Esophagus squamous epithelium (tissue), 5 donors: ENCODE measurements around the gene RALGPS1. TPM values are rescaled to one million over a fixed set of nuclear protein-coding genes. Genes with fewer than 3 reads are reported as not detected.

Experiments used
- DNase-seq: peaks from one replicate; lab custom pipeline; 2025; lab: John Stamatoyannopoulos, UW
- H3K27ac ChIP-seq, 4 donors: fragments of 200-600 bp; sonication (generic); one replicate each; pipeline ENCODE4 v1.5.1; 2016 to 2019; ENCODE audit warnings: mild to moderate bottlenecking in 1 of 4
- H3K27me3 ChIP-seq, 4 donors: fragments of 200-600 bp; sonication (generic); 1 replicate in 3 of 4; 2 replicates in 1 of 4; pipeline versions ENCODE4 v1.5.1 to v1.6.0; 2017 to 2021; ENCODE audit warnings: antibody characterized with exemption in 1 of 4
- H3K36me3 ChIP-seq, 3 donors: fragments of 200-600 bp; sonication (generic); one replicate each; pipeline ENCODE4 v1.5.1; 2016 to 2019
- H3K4me1 ChIP-seq, 3 donors: fragments of 200-600 bp; sonication (generic); one replicate each; pipeline ENCODE4 v1.5.1; 2017 to 2019
- H3K4me3 ChIP-seq, 4 donors: fragments of 200-600 bp; sonication (generic); 1 replicate in 3 of 4; 2 replicates in 1 of 4; pipeline ENCODE4 v1.5.1; 2016 to 2019; ENCODE audit warnings: mild to moderate bottlenecking in 2 of 4, moderate library complexity in 1 of 4
- H3K9me3 ChIP-seq, 3 donors: fragments of 200-600 bp; sonication (generic); one replicate each; pipeline ENCODE4 v1.5.1; 2016 to 2019
- CTCF ChIP-seq, 6 experiments: fragments of 450-650 bp in 4 of 6; fragments of 200-600 bp in 2 of 6; sonication (generic) in 2 of 6; IDR thresholded peaks; one replicate each; pipeline ENCODE4 v1.5.1; 2016 to 2019; ENCODE audit warnings: antibody characterized with exemption in 6 of 6, mild to moderate bottlenecking in 4 of 6, moderate library complexity in 4 of 6
- POLR2A ChIP-seq, 4 donors: fragments of 450-650 bp; IDR thresholded peaks; one replicate each; pipeline ENCODE4 v1.6.1; 2017; ENCODE audit warnings: antibody characterized with exemption in 4 of 4, mild to moderate bottlenecking in 4 of 4, moderate library complexity in 3 of 4
- WGBS, 2 donors: methylation state at CpG; one replicate each; pipeline ENCODE4 v1.1.5; 2018; 5-methylcytosine and 5-hydroxymethylcytosine counted together
- intact Hi-C: fragments of 100-400 bp; cut with DNase I; formaldehyde crosslinking; loops from one replicate; pipeline ENCODE4 v1.15.0; 2022
- total RNA-seq, 4 donors: library from RNA; depleted of rRNA; stranded (reverse); fragments of >200 nt; gene quantifications; one replicate each; pipeline ENCODE4 v1.1.0, GENCODE V29; 2016
- donor health status: DM: yes; HTN: yes; CAD: no.

The RALGPS1 gene
- total RNA-seq, 4 donors from 2014 or later = 3.0 to 16.4 (median 10.6) TPM

- no peak overlapping the region for H3K4me3 ChIP-seq
- no peaks in the 10 kb centered on the region for H3K9me3 ChIP-seq
- 83 to 89% methylated on average over 10 of the region's 10 CpGs for WGBS, 2 donors
- no peak for DNase-seq
- intact Hi-C loops = no loop called here
- peaks cover 0 to 18% (median 0%) of the 10 kb centered on the region in 3 donors for H3K36me3 ChIP-seq
- no peak overlapping the region for H3K27ac ChIP-seq
- TF ChIP-seq POLR2A (IDR thresholded peaks at IDR 0.05) = no peak
- no peak for TF ChIP-seq CTCF (IDR thresholded peaks at IDR 0.05)
- H3K4me1 ChIP-seq = peaks cover 0 to 25% (median 0%) of the 10 kb centered on the region in 3 donors
- no peaks in the 10 kb centered on the region for H3K27me3 ChIP-seq
Observed at GRCh38 chr9:126886897-126887296, 27.7 kb upstream of the RALGPS1 start.

- Histone ChIP-seq H3K9me3 (no peaks in the 10 kb centered on the region), H3K27ac (no peak overlapping the region), H3K36me3 (no peaks in the 10 kb centered on the region), H3K27me3 (no peaks in the 10 kb centered on the region), H3K4me3 (no peak overlapping the region), H3K4me1 (no peaks in the 10 kb centered on the region)
- intact Hi-C loops = no loop called here
- no peak for TF ChIP-seq CTCF (IDR thresholded peaks at IDR 0.05)
- no peak for TF ChIP-seq POLR2A (IDR thresholded peaks at IDR 0.05)
- WGBS, 2 donors = 51 to 62% methylated on average over 3 of the region's 3 CpGs
- DNase-seq = no peak
Observed at GRCh38 chr9:126891676-126892075, 22.9 kb upstream of the RALGPS1 start.

- H3K4me1 ChIP-seq = no peaks in the 10 kb centered on the region
- no peaks in the 10 kb centered on the region for H3K27me3 ChIP-seq
- no peak overlapping the region for H3K4me3 ChIP-seq
- WGBS, 2 donors = 29 to 47% methylated on average over 5 of the region's 5 CpGs
- no peaks in the 10 kb centered on the region for H3K36me3 ChIP-seq
- H3K9me3 ChIP-seq = no peaks in the 10 kb centered on the region
- no peak overlapping the region for H3K27ac ChIP-seq
- no peak for DNase-seq
- TF ChIP-seq CTCF (IDR thresholded peaks at IDR 0.05) (peak in 1 of 6 experiments; percentile 39), POLR2A (IDR thresholded peaks at IDR 0.05) (no peak)
- intact Hi-C loops = no loop called here
Observed at GRCh38 chr9:126893079-126893478, 21.5 kb upstream of the RALGPS1 start.

- Histone ChIP-seq H3K4me1 (no peaks in the 10 kb centered on the region), H3K27me3 (no peaks in the 10 kb centered on the region), H3K9me3 (no peaks in the 10 kb centered on the region), H3K36me3 (no peaks in the 10 kb centered on the region), H3K4me3 (no peak overlapping the region), H3K27ac (no peak overlapping the region)
- 60 to 74% methylated on average over 4 of the region's 4 CpGs for WGBS, 2 donors
- no peak for DNase-seq
- intact Hi-C loops = no loop called here
- TF ChIP-seq POLR2A (IDR thresholded peaks at IDR 0.05) (no peak), CTCF (IDR thresholded peaks at IDR 0.05) (no peak)
Observed at GRCh38 chr9:126894052-126894603, 20.5 kb upstream of the RALGPS1 start.

- DNase-seq = no peak
- H3K27me3 ChIP-seq = peaks cover 0 to 22% (median 0%) of the 10 kb centered on the region in 4 donors
- H3K27ac ChIP-seq = no peak overlapping the region
- H3K4me3 ChIP-seq = no peak overlapping the region
- H3K4me1 ChIP-seq = no peaks in the 10 kb centered on the region
- H3K36me3 ChIP-seq = no peaks in the 10 kb centered on the region
- no peaks in the 10 kb centered on the region for H3K9me3 ChIP-seq
- TF ChIP-seq CTCF (IDR thresholded peaks at IDR 0.05) = no peak
- TF ChIP-seq POLR2A (IDR thresholded peaks at IDR 0.05) = no peak
- intact Hi-C loops = no loop called here
- WGBS, 2 donors = 80 to 82% methylated on average over 3 of the region's 3 CpGs
Observed at GRCh38 chr9:126902210-126902609, 12.4 kb upstream of the RALGPS1 start.
